ENCODE measurements around the gene NRF1.

The NRF1 gene

GRCh38 chr7:129684777-129685176 is 73.3 kb downstream of the NRF1 start:
- DNase-seq (ENCODE audit: low spot score), result no peak

GRCh38 chr7:129686063-129686462 is 74.5 kb downstream of the NRF1 start:
- DNase-seq (ENCODE audit: low spot score), result no peak

GRCh38 chr7:129688503-129689222 is 77.1 kb downstream of the NRF1 start:
- no peak for DNase-seq (ENCODE audit: low spot score)

- DNase-seq (ENCODE audit: low spot score), result no peak
Observed at GRCh38 chr7:129689995-129690581, 78.6 kb downstream of the NRF1 start.

GRCh38 chr7:129690701-129691100 is 79.2 kb downstream of the NRF1 start:
- DNase-seq (ENCODE audit: low spot score), result no peak

- no peak for DNase-seq (ENCODE audit: low spot score)
Observed at GRCh38 chr7:129698516-129699418, 87.2 kb downstream of the NRF1 start.

- DNase-seq (ENCODE audit: low spot score), result no peak
Observed at GRCh38 chr7:129702316-129702715, 90.8 kb downstream of the NRF1 start.

GRCh38 chr7:129702761-129703338 is 91.3 kb downstream of the NRF1 start:
- no peak for DNase-seq (ENCODE audit: low spot score)

- no peak for DNase-seq (ENCODE audit: low spot score)
Observed at GRCh38 chr7:129703751-129704150, 92.2 kb downstream of the NRF1 start.

- no peak for DNase-seq (ENCODE audit: low spot score)
Observed at GRCh38 chr7:129707910-129708499, 96.5 kb downstream of the NRF1 start.

- DNase-seq (ENCODE audit: low spot score), result no peak
Observed at GRCh38 chr7:129713544-129713943, 102.0 kb downstream of the NRF1 start.

- DNase-seq (ENCODE audit: low spot score), result no peak
Observed at GRCh38 chr7:129714514-129715063, 103.1 kb downstream of the NRF1 start.

GRCh38 chr7:129719980-129720732 is 108.6 kb downstream of the NRF1 start:
- DNase-seq (ENCODE audit: low spot score), result no peak

GRCh38 chr7:129721068-129721467 is 109.5 kb downstream of the NRF1 start:
- DNase-seq (ENCODE audit: low spot score), result no peak

- DNase-seq (ENCODE audit: low spot score), result no peak
Observed at GRCh38 chr7:129723679-129724078, 112.2 kb downstream of the NRF1 start.

- DNase-seq (ENCODE audit: low spot score), result no peak
Observed at GRCh38 chr7:129724796-129725195, 113.3 kb downstream of the NRF1 start.

GRCh38 chr7:129728875-129729467 is 117.5 kb downstream of the NRF1 start:
- DNase-seq (ENCODE audit: low spot score), result no peak

- DNase-seq (ENCODE audit: low spot score), result no peak
Observed at GRCh38 chr7:129729511-129729910, 118.0 kb downstream of the NRF1 start.

- no peak for DNase-seq (ENCODE audit: low spot score)
Observed at GRCh38 chr7:129730159-129730558, 118.6 kb downstream of the NRF1 start.

GRCh38 chr7:129734400-129734799 is 122.9 kb downstream of the NRF1 start:
- DNase-seq (ENCODE audit: low spot score), result no peak

GRCh38 chr7:129739427-129739826 is 127.9 kb downstream of the NRF1 start:
- no peak for DNase-seq (ENCODE audit: low spot score)
